G401.6 (cell line): ENCODE data around the gene PTCH1.

Experiments used
- FAIRE-seq: peaks from 2 replicates; lab custom pipeline; 2012; peaks lifted over from hg19 to GRCh38; lab: Jason Lieb, UNC

Gene PTCH1

DNA sequence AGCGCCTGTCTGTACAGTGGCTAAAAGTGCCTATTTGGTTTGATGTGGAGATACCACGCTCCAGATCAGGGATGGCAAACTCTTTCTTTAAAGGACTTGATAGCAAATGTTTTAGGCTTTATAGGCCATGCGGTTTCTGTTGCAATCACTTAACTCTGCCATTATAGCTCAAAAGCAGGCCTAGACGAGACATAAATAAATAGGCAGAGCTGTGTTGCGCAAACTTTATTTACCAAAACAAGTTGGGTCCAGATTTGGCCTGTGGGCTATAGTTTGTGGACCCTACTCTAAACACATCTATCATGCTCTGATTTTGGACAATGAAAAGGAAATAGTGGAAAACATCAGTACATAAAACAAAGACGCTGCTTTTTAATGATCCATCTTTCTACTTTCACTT lies 79.2 kb downstream of the PTCH1 start:
- FAIRE-seq = no peak

DNA sequence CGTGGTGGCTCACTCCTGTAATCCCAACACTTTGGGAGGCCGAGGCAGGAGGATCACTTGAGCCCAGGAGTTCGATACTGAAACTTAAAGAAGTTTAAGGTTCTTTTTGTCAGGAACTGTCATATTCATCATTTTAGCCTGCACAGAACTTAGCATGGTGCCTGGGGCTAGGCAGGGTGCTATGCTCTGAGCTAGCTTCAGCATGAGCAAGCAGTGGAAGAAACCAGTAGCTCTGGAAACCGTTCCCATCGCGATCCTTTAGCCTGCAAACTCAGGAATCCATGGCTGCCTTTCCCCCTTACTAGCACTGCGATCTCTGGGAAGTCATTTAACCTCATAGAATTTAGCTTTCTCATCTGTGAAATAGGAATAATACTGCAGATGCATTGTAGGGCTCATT lies 80.4 kb downstream of the PTCH1 start:
- no peak for FAIRE-seq

DNA sequence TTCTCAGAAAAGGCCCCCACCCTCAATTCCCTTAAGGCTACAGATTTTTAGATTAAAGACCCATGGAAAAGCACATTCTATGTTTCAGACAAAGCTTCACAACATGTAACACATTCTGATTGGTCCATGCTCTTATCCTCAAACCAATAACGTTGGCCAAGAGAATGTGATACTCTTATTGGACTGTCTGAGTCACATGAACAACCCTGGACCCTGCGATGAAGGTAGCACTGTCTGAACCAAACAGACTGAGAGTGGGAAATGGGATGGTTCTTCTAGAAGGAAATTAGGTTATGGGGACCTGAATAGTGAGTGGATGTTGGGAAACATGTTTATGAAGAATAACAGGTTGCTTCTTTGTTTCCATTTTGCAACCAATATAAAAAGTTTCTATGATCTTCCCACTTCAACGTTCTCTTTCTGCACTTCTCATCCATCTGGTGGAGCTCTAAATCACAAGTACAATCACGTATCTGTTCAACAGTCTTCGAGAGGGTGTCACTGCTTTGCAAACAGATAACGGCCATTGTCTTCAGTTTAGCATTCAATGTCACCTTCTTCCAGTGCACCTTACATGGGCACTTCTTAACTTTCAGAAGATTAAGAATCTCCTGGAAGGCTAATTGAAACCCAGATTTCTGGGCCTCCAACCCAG lies 81.6 kb downstream of the PTCH1 start:
- FAIRE-seq = no peak

DNA sequence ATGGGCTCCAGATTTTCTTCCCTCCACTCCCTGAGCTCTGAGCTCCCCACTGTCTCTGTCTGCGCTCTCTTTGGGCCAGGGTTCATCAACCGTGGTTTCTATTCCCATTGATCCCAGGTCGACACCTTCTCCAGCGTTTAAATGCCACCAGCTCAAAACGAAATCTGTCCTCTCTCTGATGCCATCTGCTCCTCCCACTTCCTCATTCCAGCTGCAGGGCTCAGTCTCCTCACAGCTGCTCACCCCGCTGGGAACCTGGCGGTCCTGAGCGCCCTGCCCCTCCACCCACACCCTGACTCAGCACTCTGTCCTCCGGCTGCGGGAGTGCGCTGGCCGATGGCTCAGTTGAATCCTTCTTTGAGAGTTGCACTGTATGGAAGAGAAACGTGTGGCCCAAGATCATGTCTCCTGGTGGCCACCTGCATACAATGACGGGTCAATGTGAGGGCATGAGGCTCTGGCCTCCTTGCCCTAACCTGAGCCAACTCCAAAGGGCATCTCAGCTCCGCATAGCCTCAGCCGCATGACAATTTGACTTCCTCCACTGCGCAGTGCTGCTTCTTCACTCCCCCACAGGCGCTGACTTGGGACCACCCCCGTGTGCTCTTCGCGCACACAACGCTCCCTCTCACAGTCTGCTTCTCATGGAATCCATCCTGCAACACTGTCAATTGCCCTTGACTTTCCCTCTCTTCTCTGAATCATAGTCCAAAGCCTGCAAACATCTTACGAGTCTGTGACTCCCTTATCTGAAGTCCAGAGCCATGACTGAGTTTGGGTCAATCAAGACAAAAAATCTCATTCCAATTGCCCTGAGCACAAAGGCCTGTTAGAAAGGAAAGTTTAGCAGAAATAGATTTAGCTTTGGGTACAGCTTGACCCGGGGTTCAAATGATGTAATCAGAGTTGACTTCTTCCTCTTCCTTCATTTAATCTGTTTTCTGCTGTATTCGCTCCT lies 82.4 kb downstream of the PTCH1 start:
- no peak for FAIRE-seq

DNA sequence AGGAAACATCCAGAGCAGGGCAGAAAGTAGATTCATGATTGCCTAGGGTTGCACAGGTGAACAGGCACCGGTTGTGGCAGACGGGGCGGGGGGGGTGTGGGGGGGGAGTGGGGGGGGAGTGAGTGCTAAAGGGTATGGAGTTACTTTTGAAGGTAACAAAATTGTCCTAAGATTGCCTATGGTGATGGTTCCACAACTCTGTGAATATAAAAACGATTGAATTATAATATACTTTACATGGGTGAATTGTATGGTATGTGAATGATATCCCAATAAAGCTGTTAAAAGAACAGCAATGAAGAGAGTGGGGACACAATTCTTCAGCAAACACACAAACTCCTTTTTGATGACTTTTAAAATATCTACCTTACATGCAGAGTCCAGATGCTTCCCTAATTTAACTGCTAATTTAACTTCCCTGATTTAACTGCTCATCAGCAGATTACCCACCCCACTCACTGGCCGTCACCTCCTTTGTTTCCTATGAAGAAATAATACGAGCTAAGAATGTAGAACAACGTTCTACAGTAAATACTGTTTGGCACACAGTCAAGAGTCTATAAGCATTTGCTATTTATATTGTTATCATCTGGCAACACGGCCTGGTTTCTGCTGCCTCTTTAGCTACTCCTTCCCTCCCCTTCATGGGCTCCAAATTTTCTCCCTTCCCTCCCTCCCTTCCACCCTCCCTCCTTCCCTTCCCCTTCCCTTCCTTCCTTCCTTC lies 83.5 kb downstream of the PTCH1 start:
- no peak for FAIRE-seq

DNA sequence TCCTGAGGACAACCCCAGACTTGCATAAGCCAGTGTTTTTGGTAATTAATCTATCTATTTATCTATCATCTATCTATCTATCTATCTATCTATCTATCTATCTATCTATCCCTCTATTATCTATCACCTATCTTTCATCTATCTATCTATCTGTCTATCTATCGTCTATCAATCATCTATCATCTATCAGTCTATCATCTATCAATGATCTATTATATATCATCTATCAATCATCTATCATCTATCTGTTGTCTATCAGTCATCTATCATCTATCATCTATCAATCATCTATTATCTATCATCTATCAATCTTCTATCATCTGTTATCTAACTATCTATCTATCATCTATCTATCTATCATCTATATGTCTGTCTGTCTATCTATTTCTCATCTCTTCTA lies 85.5 kb downstream of the PTCH1 start:
- no peak for FAIRE-seq

DNA sequence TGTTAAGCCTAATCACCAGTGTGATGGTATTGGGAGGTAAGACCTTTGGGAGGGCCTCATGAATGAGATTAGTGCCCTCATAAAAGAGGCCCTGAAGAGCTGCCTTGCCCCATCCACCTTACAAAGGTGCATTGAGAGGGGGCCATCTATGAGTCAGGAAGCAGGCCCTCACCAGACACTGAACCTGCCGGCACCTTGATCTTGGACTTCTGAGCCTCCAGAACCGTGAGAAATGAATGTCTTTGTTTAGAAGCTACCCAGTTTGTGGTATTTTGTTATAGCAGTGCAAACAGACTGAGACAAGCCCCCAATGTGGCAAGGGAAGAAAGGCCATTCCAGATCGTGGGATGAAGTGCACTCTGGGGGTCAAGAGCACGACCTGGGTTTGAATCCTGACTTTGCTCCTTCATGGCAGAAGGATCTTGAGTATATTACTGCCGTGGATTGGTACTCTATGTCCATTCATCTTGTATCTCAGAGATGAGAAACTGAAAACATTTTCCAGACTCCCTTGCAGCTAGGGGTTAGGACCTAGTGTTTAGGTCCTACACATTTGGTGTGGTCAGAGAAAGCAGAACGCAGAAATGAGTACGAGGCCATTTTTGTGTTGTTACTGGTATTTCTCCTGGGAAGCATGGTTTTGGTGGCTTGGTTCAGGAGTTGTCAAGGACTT lies 86.7 kb downstream of the PTCH1 start:
- no peak for FAIRE-seq

DNA sequence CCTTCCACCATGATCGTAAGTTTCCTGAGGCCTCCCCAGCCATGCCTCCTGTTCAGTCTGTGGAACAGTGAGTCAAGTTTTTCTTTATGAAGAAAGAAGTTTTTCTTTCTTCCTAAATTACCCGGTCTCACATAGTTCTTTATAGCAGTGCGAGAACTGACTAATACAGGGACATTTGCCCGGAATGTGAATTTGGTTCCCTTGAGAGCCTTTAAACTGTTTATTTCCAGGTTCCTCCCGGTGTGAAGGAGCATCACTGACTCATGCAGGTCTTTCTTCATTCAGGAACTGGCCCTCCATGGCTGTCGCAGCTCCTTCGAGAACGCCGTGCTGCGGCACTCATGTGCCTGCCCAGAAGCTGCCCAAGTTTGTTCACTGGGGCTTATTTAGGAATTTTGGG lies 87.7 kb downstream of the PTCH1 start:
- no peak for FAIRE-seq

DNA sequence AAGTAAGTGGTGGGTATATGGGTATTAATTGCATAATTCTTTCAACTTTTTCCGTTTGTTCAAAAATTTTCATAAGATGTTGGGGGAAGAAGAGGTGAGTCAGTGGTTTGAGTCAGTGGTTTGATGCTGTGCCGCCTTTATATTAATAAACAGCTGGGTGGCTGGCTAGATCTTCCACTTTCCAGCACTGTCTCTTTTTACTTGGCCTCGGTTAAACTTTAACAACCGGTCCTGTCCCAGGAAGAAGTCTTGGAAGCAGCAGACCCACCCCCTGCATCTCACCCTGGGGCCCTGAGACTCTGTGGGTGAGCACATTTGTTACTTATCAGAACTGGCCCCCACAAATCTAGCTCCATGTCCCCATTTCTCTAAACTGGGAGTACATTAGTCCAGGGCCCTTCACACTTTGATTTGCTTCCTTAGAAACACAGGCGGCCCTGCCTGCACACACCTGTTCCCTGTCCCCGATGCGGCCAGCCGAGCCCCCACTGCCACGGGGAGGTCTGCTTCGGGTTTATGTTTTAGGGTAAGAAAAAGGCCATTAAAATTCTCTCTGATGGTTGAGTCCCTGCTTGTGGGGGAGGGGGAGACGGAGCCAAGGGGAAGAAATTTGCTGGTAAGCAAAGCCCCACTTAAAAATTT lies 90.7 kb downstream of the PTCH1 start:
- no peak for FAIRE-seq

DNA sequence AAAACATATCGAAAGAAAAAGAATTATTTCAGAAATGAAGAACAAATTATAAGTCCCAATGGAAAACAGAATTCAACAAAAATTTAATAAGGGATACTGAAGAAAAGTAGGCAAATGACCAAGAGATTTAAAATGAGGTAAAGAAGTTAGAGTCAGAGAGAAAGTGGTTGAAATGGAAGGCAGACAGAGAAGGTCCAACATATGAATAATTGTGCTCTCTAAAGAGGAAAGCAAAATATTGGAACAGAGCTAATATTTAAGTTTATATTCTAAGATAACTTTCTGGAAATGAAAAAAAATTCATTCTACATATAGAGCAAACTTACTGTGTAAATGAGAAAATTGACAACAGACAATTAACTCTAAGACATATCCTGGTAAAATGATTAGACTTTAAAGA lies 94.1 kb downstream of the PTCH1 start:
- FAIRE-seq = no peak

DNA sequence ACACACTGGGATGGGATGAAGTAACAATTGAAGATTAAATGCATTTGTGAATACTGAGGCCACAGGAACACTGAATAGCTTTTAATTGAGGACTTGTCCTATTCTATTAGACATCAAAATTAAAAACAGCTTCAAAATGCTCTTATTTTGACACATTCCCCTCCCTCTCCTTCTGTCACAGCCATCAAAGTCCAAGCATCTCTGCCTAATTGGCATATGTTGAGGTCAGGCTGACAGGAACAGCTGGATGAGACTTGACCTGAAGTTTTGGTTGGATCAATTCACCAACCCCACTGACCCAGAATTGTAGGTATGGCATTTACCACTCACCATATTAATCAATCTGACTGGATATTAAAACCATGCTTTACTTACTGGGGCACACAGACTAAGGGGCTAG lies 96.3 kb downstream of the PTCH1 start:
- no peak for FAIRE-seq

DNA sequence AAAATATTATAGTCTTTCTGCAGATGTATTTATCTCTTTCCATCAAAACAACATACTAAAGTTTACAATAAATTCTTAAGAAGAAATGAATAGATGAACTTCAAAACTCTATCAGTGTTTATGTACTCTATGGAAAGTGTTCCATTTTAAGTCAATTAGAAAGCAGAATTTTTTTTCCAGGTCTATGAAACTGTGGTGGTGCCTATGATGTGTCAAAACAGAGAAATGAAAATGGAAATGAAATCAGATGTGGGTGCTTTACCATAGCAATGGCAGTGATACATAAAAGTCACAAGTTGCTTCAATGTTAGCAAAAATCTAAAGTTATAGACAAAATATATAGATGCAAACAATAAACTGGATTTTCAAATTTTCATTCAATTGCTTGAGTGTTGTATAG lies 97.3 kb downstream of the PTCH1 start:
- FAIRE-seq = no peak

DNA sequence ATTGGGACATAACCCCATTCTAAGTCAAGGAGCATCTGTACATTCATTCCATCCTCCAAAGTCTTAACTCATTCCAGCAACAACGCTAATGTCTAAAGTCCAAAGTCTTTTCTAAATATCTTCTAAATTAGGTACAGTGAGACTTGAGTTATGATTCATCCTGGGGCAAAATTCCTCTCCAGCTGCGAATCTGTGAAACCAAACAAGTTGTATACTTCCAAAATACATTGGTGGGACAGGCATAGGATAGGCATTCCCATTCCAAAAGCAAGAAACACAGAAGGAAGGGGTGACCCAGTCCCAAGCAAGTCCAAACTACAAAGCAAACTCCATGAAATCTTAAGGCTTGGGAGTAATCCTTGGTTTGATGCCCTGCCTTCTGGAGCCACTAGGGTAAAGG lies 101.6 kb downstream of the PTCH1 start:
- FAIRE-seq = no peak

DNA sequence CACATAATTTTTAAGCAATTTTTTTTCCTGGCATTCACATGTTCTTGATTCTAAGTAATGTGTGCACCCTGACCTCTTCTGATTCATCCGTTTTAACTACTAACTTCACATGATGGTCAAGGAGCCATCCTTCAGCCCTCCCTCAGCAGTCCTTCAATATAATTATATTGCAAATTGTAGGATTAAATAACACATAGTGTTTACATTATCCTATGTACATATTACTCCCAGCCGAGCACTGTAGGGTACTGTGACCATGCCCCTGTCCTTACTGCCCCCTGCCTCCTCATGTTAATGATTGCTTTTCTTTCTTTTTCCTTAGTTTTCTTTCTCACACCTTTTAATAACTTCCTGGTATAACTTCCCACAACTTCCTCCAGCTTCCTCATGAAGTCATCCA lies 103.0 kb downstream of the PTCH1 start:
- FAIRE-seq = no peak

DNA sequence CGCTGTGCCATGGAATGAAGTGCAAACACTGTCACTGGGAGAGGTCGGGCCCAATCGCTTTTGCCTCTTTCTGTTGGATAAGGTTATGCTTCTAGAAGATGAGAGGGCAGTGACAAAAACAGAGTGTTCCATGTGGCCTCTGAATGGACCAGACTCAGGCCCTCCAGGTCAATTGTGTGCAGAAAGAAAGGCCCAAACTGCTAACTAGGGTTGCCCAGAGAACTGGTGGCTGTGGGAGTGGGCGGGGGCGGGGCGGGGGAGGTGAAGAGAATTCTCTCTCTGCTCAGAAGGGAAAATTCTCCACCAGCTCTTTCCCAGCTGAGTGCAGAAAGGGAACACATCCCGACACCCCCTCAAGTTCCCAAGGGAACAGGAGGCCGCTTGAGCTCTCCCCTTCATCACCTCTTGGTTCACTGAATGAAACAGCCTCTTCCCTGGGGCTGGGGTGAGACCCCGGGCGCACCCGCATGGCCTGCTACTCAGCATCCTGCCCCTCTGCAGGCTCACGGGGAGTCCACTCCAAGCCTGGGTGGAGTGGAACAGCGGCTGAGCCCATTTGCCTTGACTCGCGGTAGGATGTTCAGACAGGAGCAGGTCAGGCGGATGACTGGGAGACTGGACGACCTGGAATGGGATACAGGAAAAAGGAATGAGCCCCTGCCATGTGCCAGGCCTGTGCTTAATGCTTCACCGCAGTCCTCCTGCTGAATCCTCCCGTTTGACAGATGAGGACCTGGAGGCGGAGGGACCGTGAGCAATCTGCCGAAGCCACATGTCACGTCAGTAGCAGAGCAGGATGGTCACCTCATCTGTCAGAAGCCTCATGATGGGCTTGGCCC lies 105.5 kb downstream of the PTCH1 start:
- FAIRE-seq = no peak

DNA sequence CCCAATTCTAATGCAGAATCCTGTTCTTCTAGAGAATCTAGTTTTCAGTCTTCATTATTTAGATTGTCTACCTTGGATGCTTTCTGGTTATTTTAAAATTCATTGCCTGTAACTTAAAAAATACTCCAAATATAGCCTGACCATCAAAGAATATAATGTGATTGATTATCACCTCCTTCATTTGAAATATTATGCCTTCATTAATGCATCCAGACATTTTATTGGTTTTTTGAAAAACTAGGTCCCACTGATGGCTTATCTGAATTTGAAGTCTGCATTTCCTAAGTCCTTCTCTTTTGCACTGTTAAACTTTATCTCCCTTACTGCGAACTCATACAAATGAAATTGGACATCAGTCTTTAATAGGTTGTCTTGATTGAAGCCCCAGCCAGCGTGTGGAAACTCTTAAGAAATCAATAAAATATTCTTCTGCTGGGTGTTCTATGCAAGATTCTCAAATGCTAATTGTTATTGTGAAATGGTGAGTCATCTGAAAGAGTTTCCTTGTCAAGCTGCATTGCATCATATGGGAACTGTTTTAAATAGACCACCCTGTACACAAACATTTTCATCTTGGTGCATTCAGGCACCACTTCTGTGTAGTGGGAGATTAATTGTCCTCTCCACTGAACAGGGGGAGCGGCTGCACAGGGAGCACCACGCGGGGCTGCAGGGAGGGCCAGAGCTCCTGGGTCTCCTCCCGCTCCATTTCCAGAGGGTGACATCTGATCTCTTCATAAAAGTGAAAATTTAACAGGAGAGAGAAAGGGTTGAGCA lies 106.9 kb downstream of the PTCH1 start:
- FAIRE-seq = no peak

DNA sequence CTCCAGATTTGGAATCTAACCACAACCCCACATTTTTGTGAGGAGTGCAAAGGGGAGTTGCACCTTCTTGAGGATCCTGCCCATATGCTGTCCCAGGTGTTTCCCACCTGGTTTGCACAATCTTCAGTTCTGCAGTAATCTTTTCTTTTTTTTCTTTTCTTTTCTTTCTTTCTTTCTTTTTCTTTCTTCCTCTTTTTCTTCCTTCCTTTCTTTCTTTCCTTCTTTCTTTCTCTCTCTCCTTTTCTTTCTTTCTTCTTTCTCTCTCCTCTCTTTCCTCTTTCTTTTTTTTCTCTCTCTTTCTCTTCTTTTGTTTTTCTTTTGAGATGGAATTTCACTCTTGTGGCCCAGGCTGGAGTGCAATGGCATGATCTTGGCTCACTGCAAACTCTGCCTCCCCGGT lies 109.2 kb downstream of the PTCH1 start:
- FAIRE-seq = no peak

DNA sequence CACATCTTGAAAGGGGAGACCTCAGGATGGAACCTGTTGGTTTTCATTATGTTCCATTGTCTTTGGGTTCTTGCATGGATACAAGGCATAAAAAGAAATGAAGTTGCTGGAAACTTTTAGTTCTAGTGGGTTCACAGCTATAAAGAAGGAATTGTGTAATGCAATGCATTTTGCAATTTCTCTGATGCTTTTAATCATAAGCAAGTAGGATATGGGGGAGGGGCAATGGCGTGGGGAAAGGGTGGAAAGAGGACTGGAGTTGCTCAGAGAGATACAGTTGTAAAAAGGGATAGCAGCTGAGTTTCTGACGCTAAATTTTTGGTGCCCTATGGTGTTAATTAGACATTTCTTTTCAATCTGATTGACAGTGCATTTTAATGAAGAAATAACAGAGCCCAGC lies 110.7 kb downstream of the PTCH1 start:
- FAIRE-seq = no peak

DNA sequence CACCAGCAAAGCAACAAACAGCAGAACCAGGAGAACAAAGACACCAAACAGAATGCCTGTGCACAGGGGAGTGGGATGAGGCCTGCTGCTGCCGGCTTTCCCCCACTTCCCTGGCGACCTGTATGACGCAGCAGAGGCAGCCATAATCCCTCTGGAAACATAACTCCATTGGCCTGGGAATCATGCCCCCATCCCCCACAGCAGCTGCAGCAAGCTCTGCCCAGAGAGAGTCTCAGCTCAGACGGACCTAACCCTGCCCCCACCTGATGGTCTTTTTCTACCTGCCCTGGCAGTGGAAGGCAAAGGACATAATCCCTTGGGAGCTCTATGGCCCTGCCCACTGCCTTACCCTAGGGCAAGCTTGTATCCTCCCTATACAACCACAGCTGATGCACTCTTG lies 117.5 kb downstream of the PTCH1 start:
- FAIRE-seq = no peak
